Upper lobe of left lung (tissue), 6 donors: ENCODE results near the gene SLC25A18. TPM values are rescaled to one million over a fixed set of nuclear protein-coding genes. Genes with fewer than 3 reads are reported as not detected.
"Not testable (repeated sequence)": the region's sequence is repeated elsewhere in the genome, so short reads cannot be mapped to it uniquely, and the experiment has no call there.

Source experiments
- ATAC-seq, 2 donors: fragments of 200-7000 bp; cut with Tn5 transposase; one replicate each; pipeline ENCODE4 v1.9.1; 2022; ENCODE audit warnings: mild to moderate bottlenecking in 2 of 2, moderate library complexity in 2 of 2; ENCODE audit not compliant: low FRiP score in 2 of 2
- DNase-seq, 2 donors: peaks; one replicate each; pipeline ENCODE4 v3.0.0-alpha.2; 2019 to 2020
- H3K27ac ChIP-seq, 4 donors: fragments of 200-600 bp; sonication (generic); one replicate each; pipeline ENCODE4 v1.5.1; 2016 to 2019
- H3K27me3 ChIP-seq, 4 donors: fragments of 200-600 bp; sonication (generic); one replicate each; pipeline ENCODE4 v1.5.1; 2017 to 2019
- H3K36me3 ChIP-seq, 4 donors: fragments of 200-600 bp; sonication (generic); one replicate each; pipeline ENCODE4 v1.5.1; 2016 to 2019
- H3K4me1 ChIP-seq, 4 donors: fragments of 200-600 bp; sonication (generic); one replicate each; pipeline ENCODE4 v1.5.1; 2018 to 2019
- H3K4me3 ChIP-seq, 4 donors: fragments of 200-600 bp; sonication (generic); one replicate each; pipeline ENCODE4 v1.5.1; 2017 to 2019; ENCODE audit warnings: mild to moderate bottlenecking in 2 of 4, moderate library complexity in 1 of 4
- H3K9me3 ChIP-seq, 4 donors: fragments of 200-600 bp; sonication (generic); one replicate each; pipeline ENCODE4 v1.5.1; 2018 to 2019
- CTCF ChIP-seq, 6 experiments: fragments of 450-650 bp in 4 of 6; fragments of 200-600 bp in 2 of 6; sonication (generic) in 2 of 6; IDR thresholded peaks; one replicate each; pipeline ENCODE4 v1.5.1; 2016 to 2019; ENCODE audit warnings: antibody characterized with exemption in 6 of 6
- EP300 ChIP-seq, 4 donors: sonication (generic); formaldehyde crosslinking; IDR thresholded peaks; one replicate each; pipeline ENCODE4 v1.5.1; 2017; ENCODE audit warnings: antibody characterized with exemption in 4 of 4, control low read depth in 2 of 4
- POLR2A ChIP-seq, 4 donors: fragments of 450-650 bp; IDR thresholded peaks; one replicate each; pipeline ENCODE4 v1.5.1; 2016 to 2017; ENCODE audit warnings: antibody characterized with exemption in 4 of 4, mild to moderate bottlenecking in 2 of 4
- POLR2AphosphoS5 ChIP-seq, 2 donors: sonication (generic); formaldehyde crosslinking; IDR thresholded peaks; one replicate each; pipeline ENCODE4 v1.5.1; 2017; ENCODE audit warnings: antibody characterized with exemption in 2 of 2
- WGBS, 2 donors: methylation state at CpG; one replicate each; pipeline ENCODE4 v1.1.5; 2017 to 2018; 5-methylcytosine and 5-hydroxymethylcytosine counted together
- total RNA-seq, 6 donors: library from RNA; depleted of rRNA in 4 of 6; stranded (reverse); fragments of >200 nt in 4 of 6; gene quantifications; one replicate each; pipeline versions ENCODE4 v1.1.0 to v1.2.1, GENCODE V29; 2016 to 2021
- donor health status: DM: no; HTN: no; CAD: no; lungs with moderate emphysema.
- donor health status: DM: no; HTN: yes; CAD: no; lungs with severe emphysema.

SLC25A18 gene
- total RNA-seq, 6 donors from 2014 or later, result 0.69 to 3.1 (median 1.1) TPM

GRCh38 chr22:17633217-17633997 is 70.1 kb downstream of the SLC25A18 start:
- no peaks in the 10 kb centered on the region for H3K9me3 ChIP-seq
- DNase-seq, result no peak
- WGBS, 2 donors, result 84 to 87% methylated on average over 4 of the region's 4 CpGs
- no peaks in the 10 kb centered on the region for H3K27me3 ChIP-seq
- TF ChIP-seq POLR2A (IDR thresholded peaks at IDR 0.05) (no peak), EP300 (IDR thresholded peaks at IDR 0.05) (no peak), POLR2AphosphoS5 (IDR thresholded peaks at IDR 0.05) (no peak), CTCF (IDR thresholded peaks at IDR 0.05) (no peak)
- H3K4me3 ChIP-seq, result no peak overlapping the region
- no peaks in the 10 kb centered on the region for H3K36me3 ChIP-seq
- no peak for ATAC-seq
- H3K27ac ChIP-seq, result no peak overlapping the region
- H3K4me1 ChIP-seq, result peaks cover 4 to 14% (median 11%) of the 10 kb centered on the region in 4 donors

DNA sequence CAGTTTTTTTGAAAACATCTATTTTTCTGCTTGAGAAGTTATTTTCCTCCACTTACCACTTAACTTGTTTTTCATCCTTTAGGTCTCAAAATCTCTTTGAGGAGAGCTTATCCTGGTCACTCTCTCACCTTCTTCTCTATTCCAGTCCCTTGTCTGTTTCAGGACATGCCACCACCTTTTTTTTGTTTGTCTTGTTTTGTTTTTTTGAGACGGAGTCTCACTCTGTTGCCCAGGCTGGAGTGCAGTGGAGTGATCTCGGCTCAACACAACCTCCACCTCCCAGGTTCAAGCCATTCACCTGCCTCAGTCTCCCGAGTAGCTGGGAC is 70.7 kb downstream of the SLC25A18 start:
- TF ChIP-seq EP300 (IDR thresholded peaks at IDR 0.05) (no peak), POLR2A (IDR thresholded peaks at IDR 0.05) (no peak), POLR2AphosphoS5 (IDR thresholded peaks at IDR 0.05) (no peak), CTCF (IDR thresholded peaks at IDR 0.05) (no peak)
- no peaks in the 10 kb centered on the region for H3K9me3 ChIP-seq
- H3K27me3 ChIP-seq, result no peaks in the 10 kb centered on the region
- ATAC-seq (no peak), DNase-seq (no peak)
- 87 to 94% methylated on average over 3 of the region's 3 CpGs for WGBS, 2 donors
- no peaks in the 10 kb centered on the region for H3K36me3 ChIP-seq
- no peak overlapping the region for H3K4me3 ChIP-seq
- H3K4me1 ChIP-seq, result peaks cover 4 to 14% (median 11%) of the 10 kb centered on the region in 4 donors
- no peak overlapping the region for H3K27ac ChIP-seq

- H3K27me3 ChIP-seq, result no peaks in the 10 kb centered on the region
- H3K27ac ChIP-seq, result no peak overlapping the region
- WGBS, 2 donors, result 91 to 93% methylated on average over 3 of the region's 3 CpGs
Observed at GRCh38 chr22:17634696-17635095, 71.4 kb downstream of the SLC25A18 start.

GRCh38 chr22:17636850-17637249 is 73.6 kb downstream of the SLC25A18 start:
- not testable (repeated sequence) for H3K36me3 ChIP-seq, DNase-seq
- WGBS, 2 donors, result 82 to 92% methylated on average over 10 of the region's 10 CpGs

More at GRCh38 chr22:17634696-17635095, 71.4 kb downstream of the SLC25A18 start:
- TF ChIP-seq EP300 (IDR thresholded peaks at IDR 0.05) (no peak), POLR2AphosphoS5 (IDR thresholded peaks at IDR 0.05) (no peak), POLR2A (IDR thresholded peaks at IDR 0.05) (no peak), CTCF (IDR thresholded peaks at IDR 0.05) (no peak)
- H3K4me3 ChIP-seq, result no peak overlapping the region
- H3K9me3 ChIP-seq, result no peaks in the 10 kb centered on the region
- H3K4me1 ChIP-seq, result peaks cover 1 to 13% (median 9%) of the 10 kb centered on the region in 4 donors
- ATAC-seq (no peak), DNase-seq (no peak)
- no peaks in the 10 kb centered on the region for H3K36me3 ChIP-seq

DNA sequence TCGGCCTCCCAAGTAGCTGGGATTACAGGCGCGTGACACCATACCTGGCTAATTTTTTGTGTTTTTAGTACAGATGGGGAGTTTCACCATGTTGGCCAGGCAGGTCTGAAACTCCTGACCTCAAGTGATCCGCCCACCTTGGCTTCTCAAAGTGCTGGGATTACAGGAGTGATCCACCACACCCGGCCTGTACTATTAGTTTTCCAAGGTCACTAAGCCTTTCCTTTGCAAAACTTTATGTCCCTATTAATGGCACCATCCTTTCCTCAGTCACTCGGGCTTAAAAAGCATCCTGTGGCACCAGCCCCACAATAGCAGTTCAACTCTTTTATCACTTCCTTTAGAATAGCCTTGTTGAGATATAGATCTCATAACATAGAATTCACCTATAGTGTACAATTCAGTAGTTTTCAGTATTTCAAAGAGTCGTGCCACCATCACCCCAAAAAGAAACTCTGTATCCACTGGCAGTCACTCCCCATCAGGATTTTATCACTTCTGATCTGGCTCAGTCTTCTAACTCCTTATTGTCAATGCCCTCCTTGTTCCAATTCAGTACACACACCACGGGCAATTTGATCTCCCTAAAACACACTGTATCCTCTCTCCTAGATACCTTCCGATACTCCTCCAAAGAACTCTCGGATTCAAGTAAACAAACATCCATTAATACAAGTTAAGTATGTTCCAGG is 74.3 kb downstream of the SLC25A18 start:
- ATAC-seq (no peak), DNase-seq (no peak)
- Histone ChIP-seq H3K4me1 (peaks cover 6 to 26% (median 17%) of the 10 kb centered on the region in 4 donors), H3K27me3 (no peaks in the 10 kb centered on the region), H3K36me3 (peaks cover 0 to 6% (median 0%) of the 10 kb centered on the region in 4 donors), H3K4me3 (peak overlapping the region; percentile 48 to 70 (median 59)), H3K9me3 (no peaks in the 10 kb centered on the region), H3K27ac (peak overlapping the region; percentile 96 to 99 (median 98))
- WGBS, 2 donors, result 49 to 52% methylated on average over 10 of the region's 10 CpGs
- TF ChIP-seq POLR2A (IDR thresholded peaks at IDR 0.05) (no peak), CTCF (IDR thresholded peaks at IDR 0.05) (no peak), EP300 (IDR thresholded peaks at IDR 0.05) (no peak), POLR2AphosphoS5 (IDR thresholded peaks at IDR 0.05) (no peak)

More at GRCh38 chr22:17636850-17637249, 73.6 kb downstream of the SLC25A18 start:
- H3K9me3 ChIP-seq, ATAC-seq, H3K4me3 ChIP-seq, H3K27me3 ChIP-seq: not testable (repeated sequence)
- peaks cover 6 to 25% (median 17%) of the 10 kb centered on the region in 4 donors for H3K4me1 ChIP-seq
- peak overlapping the region in 1 of 4 donors; percentile 98 for H3K27ac ChIP-seq
